ENCODE measurements around the gene SYNE3.

DNA sequence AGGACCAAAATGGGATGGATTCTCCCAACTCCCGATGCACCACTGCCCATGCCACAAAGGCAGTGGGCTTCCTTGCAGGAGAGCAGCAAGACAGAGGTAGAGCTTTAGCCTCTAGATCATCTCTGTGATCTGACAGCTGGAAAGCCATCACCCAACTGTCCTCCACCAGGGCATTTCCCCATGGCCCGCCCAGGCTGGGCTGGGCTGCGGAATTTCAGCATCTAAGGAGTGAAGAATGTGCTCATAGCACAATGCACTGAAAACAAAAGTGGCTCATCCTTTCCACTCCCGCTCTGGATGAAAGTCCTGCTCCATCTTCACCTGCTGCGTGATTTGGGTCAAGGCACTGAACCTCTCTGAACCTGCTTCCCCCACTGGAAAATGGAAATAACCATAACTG lies 5.6 kb downstream of the SYNE3 start:
- TF ChIP-seq, protein P1, sequence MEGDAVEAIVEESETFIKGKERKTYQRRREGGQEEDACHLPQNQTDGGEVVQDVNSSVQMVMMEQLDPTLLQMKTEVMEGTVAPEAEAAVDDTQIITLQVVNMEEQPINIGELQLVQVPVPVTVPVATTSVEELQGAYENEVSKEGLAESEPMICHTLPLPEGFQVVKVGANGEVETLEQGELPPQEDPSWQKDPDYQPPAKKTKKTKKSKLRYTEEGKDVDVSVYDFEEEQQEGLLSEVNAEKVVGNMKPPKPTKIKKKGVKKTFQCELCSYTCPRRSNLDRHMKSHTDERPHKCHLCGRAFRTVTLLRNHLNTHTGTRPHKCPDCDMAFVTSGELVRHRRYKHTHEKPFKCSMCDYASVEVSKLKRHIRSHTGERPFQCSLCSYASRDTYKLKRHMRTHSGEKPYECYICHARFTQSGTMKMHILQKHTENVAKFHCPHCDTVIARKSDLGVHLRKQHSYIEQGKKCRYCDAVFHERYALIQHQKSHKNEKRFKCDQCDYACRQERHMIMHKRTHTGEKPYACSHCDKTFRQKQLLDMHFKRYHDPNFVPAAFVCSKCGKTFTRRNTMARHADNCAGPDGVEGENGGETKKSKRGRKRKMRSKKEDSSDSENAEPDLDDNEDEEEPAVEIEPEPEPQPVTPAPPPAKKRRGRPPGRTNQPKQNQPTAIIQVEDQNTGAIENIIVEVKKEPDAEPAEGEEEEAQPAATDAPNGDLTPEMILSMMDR (IDR thresholded peaks at IDR 0.05; ENCODE audit: insufficient read depth, low read length, poor library complexity, severe bottlenecking), result no peak
- TF ChIP-seq EZH2phosphoT487 (conservative IDR thresholded peaks at IDR 0.05; ENCODE audit: low read length), result no peak

Data from SU-DHL-6 (cell line).